ENCODE measurements around the gene DPH3. TPM values are rescaled to one million over a fixed set of nuclear protein-coding genes. Genes with fewer than 3 reads are reported as not detected.

DPH3 gene
- total RNA-seq, 1 donor from 2014 or later, result 10.9 TPM

GRCh38 chr3:16236856-16237393 lies 27.8 kb downstream of the DPH3 start:
- DNase-seq (ENCODE audit: low spot score) (no peak), ATAC-seq (no peak)

GRCh38 chr3:16236030-16236639 lies 28.6 kb downstream of the DPH3 start:
- ATAC-seq (peak; percentile 67), DNase-seq (ENCODE audit: low spot score) (no peak)

GRCh38 chr3:16234281-16234680 lies 30.5 kb downstream of the DPH3 start:
- ATAC-seq, result no peak
- DNase-seq (ENCODE audit: low spot score), result no peak

GRCh38 chr3:16233806-16234205 lies 30.9 kb downstream of the DPH3 start:
- no peak for ATAC-seq
- no peak for DNase-seq (ENCODE audit: low spot score)

- DNase-seq (ENCODE audit: low spot score) (no peak), ATAC-seq (no peak)
Measured at GRCh38 chr3:16231983-16232382, 32.8 kb downstream of the DPH3 start.

- DNase-seq (ENCODE audit: low spot score), result no peak
- ATAC-seq, result no peak
Measured at GRCh38 chr3:16229681-16230080, 35.1 kb downstream of the DPH3 start.

GRCh38 chr3:16227566-16227965 lies 37.2 kb downstream of the DPH3 start:
- DNase-seq (ENCODE audit: low spot score) (no peak), ATAC-seq (no peak)

GRCh38 chr3:16224325-16224724 lies 40.4 kb downstream of the DPH3 start:
- DNase-seq (ENCODE audit: low spot score), result no peak
- ATAC-seq, result no peak

- DNase-seq (ENCODE audit: low spot score) (no peak), ATAC-seq (no peak)
Measured at GRCh38 chr3:16222547-16222946, 42.2 kb downstream of the DPH3 start.

GRCh38 chr3:16221990-16222389 lies 42.8 kb downstream of the DPH3 start:
- no peak for ATAC-seq

GRCh38 chr3:16219777-16220176 lies 45.0 kb downstream of the DPH3 start:
- DNase-seq (ENCODE audit: low spot score) (no peak), ATAC-seq (no peak)

More at GRCh38 chr3:16221990-16222389, 42.8 kb downstream of the DPH3 start:
- DNase-seq (ENCODE audit: low spot score), result no peak

- DNase-seq (ENCODE audit: low spot score), result no peak
- no peak for ATAC-seq
Measured at GRCh38 chr3:16216373-16216935, 48.3 kb downstream of the DPH3 start.

- no peak for ATAC-seq
- no peak for DNase-seq (ENCODE audit: low spot score)
Measured at GRCh38 chr3:16214366-16214765, 50.4 kb downstream of the DPH3 start.

GRCh38 chr3:16211176-16211904 lies 53.4 kb downstream of the DPH3 start:
- ATAC-seq (no peak), DNase-seq (ENCODE audit: low spot score) (no peak)

Other genes with a start within 250 kb of the DPH3 start
- gene GALNT15, start 90.3 kb downstream of the DPH3 start, total RNA-seq, result 2.7 TPM
- gene OXNAD1, start 269 bp upstream of the DPH3 start, total RNA-seq, result 17.8 TPM
- gene RFTN1, start 248.8 kb upstream of the DPH3 start, total RNA-seq, result 20.9 TPM